HCT116 (cell line): ENCODE data around the gene CDC42EP5. TPM values are rescaled to one million over a fixed set of nuclear protein-coding genes. Genes with fewer than 3 reads are reported as not detected.

Experiments
- ATAC-seq: fragments of 200-7000 bp; cut with Tn5 transposase; 2 replicates; pipeline ENCODE4 v1.9.1; 2020; ENCODE audit warnings: mild to moderate bottlenecking, moderate library complexity
- BruUV-seq: library from RNA; stranded (reverse); fragments of 400-500 nt; replicated peaks from 2 replicates; lab custom pipeline; 2021; lab: Mats Ljungman, UMichigan
- CTCF ChIA-PET: fragments of 300-600 bp; sonication (Branson Sonifier 250); formaldehyde crosslinking; loops from one replicate; lab custom pipeline; 2021; ENCODE audit warnings: antibody characterized with exemption; lab: Charles Lee
- POLR2A ChIA-PET: fragments of 300-600, 350-600 bp; sonication (Branson Sonifier 250); formaldehyde crosslinking; loops from one replicate; lab custom pipeline; 2021; ENCODE audit warnings: antibody characterized with exemption; lab: Charles Lee
- RAD21 ChIA-PET, 2 experiments: fragments of 300-600 bp; sonication (Branson Sonifier 250); formaldehyde crosslinking; loops; one replicate each; lab custom pipeline; 2023; ENCODE audit warnings: low total read pairs in 2 of 2; ENCODE audit not compliant: uncharacterized antibody in 2 of 2, unreplicated experiment in 2 of 2, low non-redundant PET in 1 of 2; lab: Charles Lee
- DNase-seq: peaks from one replicate; pipeline ENCODE4 v3.0.0-alpha.2; 2010; ENCODE audit warnings: low read depth, low spot score
- H2AFZ ChIP-seq: fragments of 200-600 bp; shearing (Covaris generic), sonication (generic); 2 replicates; pipeline ENCODE4 v1.6.1; 2017; ENCODE audit warnings: low read depth, mixed run types, mixed read lengths, antibody characterized with exemption, low read length; ENCODE audit not compliant: poor library complexity, severe bottlenecking
- H3K27ac ChIP-seq: 2 replicates; pipeline ENCODE4 v1.5.1; 2012; ENCODE audit warnings: low read depth, low read length
- H3K27me3 ChIP-seq: fragments of 200-600 bp; sonication (generic); 2 replicates; pipeline ENCODE4 v1.6.1; 2016; ENCODE audit warnings: mixed run types, low read length, mixed read lengths; ENCODE audit not compliant: insufficient read depth
- H3K36me3 ChIP-seq, 2 experiments: fragments of 200-500 bp in 1 of 2; fragments of 200-600 bp in 1 of 2; sonication (Bioruptor generic) in 1 of 2; sonication (generic) in 1 of 2; 2 replicates each; pipeline versions ENCODE4 v1.5.1 to v1.6.1; 2014 to 2016; ENCODE audit warnings: low read length in 2 of 2, inconsistent platforms in 1 of 2, mixed read lengths in 1 of 2, mixed run types in 1 of 2; ENCODE audit not compliant: insufficient read depth in 2 of 2, control insufficient read depth in 1 of 2
- H3K4me1 ChIP-seq, 2 experiments: fragments of 200-600 bp in 1 of 2; sonication (generic) in 1 of 2; 2 replicates each; pipeline versions ENCODE4 v1.5.1 to v1.6.1; 2012 to 2017; ENCODE audit warnings: low read length in 2 of 2, inconsistent platforms in 1 of 2, mild to moderate bottlenecking in 1 of 2, mixed read lengths in 1 of 2, mixed run types in 1 of 2, moderate library complexity in 1 of 2; ENCODE audit not compliant: insufficient read depth in 2 of 2, control insufficient read depth in 1 of 2
- H3K4me2 ChIP-seq: fragments of 200-600 bp; sonication (generic); 2 replicates; pipeline ENCODE4 v1.6.1; 2017; ENCODE audit warnings: mixed run types, low read length, mixed read lengths
- H3K4me3 ChIP-seq, 2 experiments: fragments of 200-600 bp in 1 of 2; sonication (generic) in 1 of 2; replicated peaks in 1 of 2; 2 replicates each; pipeline ENCODE4 v1.5.1; 2011 to 2016; ENCODE audit warnings: low read length in 2 of 2, control low read depth in 1 of 2, low read depth in 1 of 2, mild to moderate bottlenecking in 1 of 2, mixed read lengths in 1 of 2, mixed run types in 1 of 2
- H3K79me2 ChIP-seq: fragments of 200-600 bp; sonication (generic); 2 replicates; pipeline ENCODE4 v1.6.1; 2017; ENCODE audit warnings: mild to moderate bottlenecking, mixed run types, low read length, moderate library complexity, mixed read lengths; ENCODE audit not compliant: insufficient read depth
- H3K9ac ChIP-seq: fragments of 200-600 bp; sonication (generic); 2 replicates; pipeline ENCODE4 v1.6.1; 2016; ENCODE audit warnings: low read length, mixed read lengths
- H3K9me2 ChIP-seq: fragments of 200-600 bp; sonication (generic), shearing (Covaris generic); 2 replicates; pipeline ENCODE4 v1.6.1; 2017; ENCODE audit warnings: mixed run types, mild to moderate bottlenecking, moderate library complexity; ENCODE audit not compliant: insufficient read depth
- H3K9me3 ChIP-seq, 2 experiments: fragments of 200-500 bp in 1 of 2; fragments of 200-600 bp in 1 of 2; sonication (Bioruptor generic) in 1 of 2; sonication (generic) in 1 of 2; 2 replicates each; pipeline ENCODE4 v1.6.1; 2014 to 2017; ENCODE audit warnings: low read length in 2 of 2, mixed read lengths in 2 of 2, inconsistent platforms in 1 of 2, low read depth in 1 of 2, mild to moderate bottlenecking in 1 of 2, mixed run types in 1 of 2, moderate library complexity in 1 of 2; ENCODE audit not compliant: control insufficient read depth in 1 of 2, insufficient read depth in 1 of 2
- H4K20me1 ChIP-seq: fragments of 200-600 bp; sonication (generic), shearing (Covaris generic); 2 replicates; pipeline ENCODE4 v1.6.1; 2017; ENCODE audit warnings: mixed run types, mild to moderate bottlenecking, moderate library complexity; ENCODE audit not compliant: insufficient read depth
- CEBPB ChIP-seq: IDR thresholded peaks from 2 replicates; pipeline ENCODE4 v1.6.1; 2012; ENCODE audit warnings: low read depth
- EGR1 ChIP-seq: IDR thresholded peaks from 2 replicates; pipeline ENCODE4 v1.6.1; 2012; ENCODE audit warnings: low read depth
- ELF1 ChIP-seq: IDR thresholded peaks from 2 replicates; pipeline ENCODE4 v1.6.1; 2012; ENCODE audit warnings: low read depth, borderline replicate concordance
- FOSL1 ChIP-seq: IDR thresholded peaks from 2 replicates; pipeline ENCODE4 v1.6.1; 2012; ENCODE audit warnings: low read depth
- JUND ChIP-seq: IDR thresholded peaks from 2 replicates; pipeline ENCODE4 v1.6.1; 2012
- POLR2A ChIP-seq: IDR thresholded peaks from 2 replicates; pipeline ENCODE4 v1.7.0; 2011; ENCODE audit warnings: borderline replicate concordance; ENCODE audit not compliant: insufficient read depth, insufficient read length; ENCODE audit errors: extremely low read depth
- POLR2AphosphoS5 ChIP-seq: IDR thresholded peaks from 2 replicates; pipeline ENCODE4 v1.6.1; 2011; ENCODE audit warnings: mild to moderate bottlenecking, low read depth, low read length, moderate library complexity
- SIN3A ChIP-seq: IDR thresholded peaks from 2 replicates; pipeline ENCODE4 v1.6.1; 2012; ENCODE audit warnings: low read depth
- SP1 ChIP-seq: IDR thresholded peaks from 2 replicates; pipeline ENCODE4 v1.6.1; 2012; ENCODE audit warnings: low read depth
- YY1 ChIP-seq: IDR thresholded peaks from 2 replicates; pipeline ENCODE4 v1.6.1; 2011; ENCODE audit warnings: low read length, low read depth, moderate library complexity, mild to moderate bottlenecking; ENCODE audit not compliant: insufficient replicate concordance; ENCODE audit errors: extremely low read depth
- ZFX ChIP-seq: fragments of 450-650 bp; IDR thresholded peaks from 2 replicates; pipeline ENCODE4 v1.6.1; 2017
- ZNF274 ChIP-seq: fragments of 200-500 bp; sonication (Bioruptor generic); IDR thresholded peaks from 2 replicates; pipeline ENCODE4 v1.6.1; 2014; ENCODE audit warnings: mild to moderate bottlenecking, low read depth, low read length, inconsistent platforms
- intact Hi-C: fragments of 100-400 bp; cut with micrococcal nuclease; formaldehyde crosslinking; loops from 2 replicates; pipeline ENCODE4 v1.10.0; 2022
- total RNA-seq: library from RNA; stranded (reverse); gene quantifications from one replicate; pipeline ENCODE4 v1.2.1, GENCODE V29; 2021; ENCODE audit not compliant: unreplicated experiment
- TF ChIP-seq, protein P1 (sequence below), 3 experiments: fragments of 200-600 bp in 1 of 3; sonication (generic) in 1 of 3; IDR thresholded peaks in 2 of 3; conservative IDR thresholded peaks in 1 of 3; 2 replicates each; pipeline ENCODE4 v1.5.1; 2012 to 2017; ENCODE audit warnings: low read depth in 2 of 3, low read length in 2 of 3, antibody characterized with exemption in 1 of 3, borderline replicate concordance in 1 of 3, control low read depth in 1 of 3, mild to moderate bottlenecking in 1 of 3, mixed read lengths in 1 of 3, mixed run types in 1 of 3, moderate library complexity in 1 of 3; ENCODE audit not compliant: insufficient read depth in 1 of 3
- TF ChIP-seq, protein P2 (sequence below): IDR thresholded peaks from 2 replicates; pipeline ENCODE4 v1.6.1; 2011; ENCODE audit warnings: mild to moderate bottlenecking, low read length, moderate library complexity; ENCODE audit not compliant: insufficient replicate concordance; ENCODE audit errors: extremely low read depth
- TF ChIP-seq, protein P3 (sequence below): IDR thresholded peaks from 2 replicates; pipeline ENCODE4 v1.6.1; 2012

CDC42EP5 gene
- total RNA-seq, 1 experiment from 2014 or later = 0.64 TPM

DNA sequence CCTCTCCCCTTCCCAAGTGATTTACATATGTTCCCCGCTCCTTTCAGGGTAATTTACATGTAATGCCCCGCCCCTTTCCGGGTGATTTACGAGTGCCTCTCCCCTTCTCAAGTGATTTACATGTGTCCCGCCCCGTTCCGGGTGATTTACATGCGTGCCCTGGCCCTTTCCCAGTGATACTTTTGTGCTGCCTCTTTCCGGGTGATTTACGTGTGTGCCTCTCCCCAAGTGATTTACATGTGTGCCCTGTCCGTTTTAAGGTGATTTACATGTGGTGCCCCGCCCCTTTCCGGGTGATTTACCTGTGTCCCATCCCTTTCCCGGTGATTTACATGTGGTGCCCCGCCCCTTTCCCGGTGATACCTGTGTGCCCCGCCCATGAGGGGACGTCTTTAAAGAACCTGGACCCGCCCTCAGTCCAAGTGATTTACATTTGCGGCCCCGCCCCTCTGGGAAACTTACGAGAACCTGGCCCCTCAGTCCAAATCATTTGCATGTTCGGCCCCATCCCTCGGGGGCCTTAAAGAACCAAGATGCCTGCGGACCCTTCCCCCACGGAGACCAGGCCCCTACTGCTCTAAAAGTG lies 9.0 kb downstream of the CDC42EP5 start:
- Histone ChIP-seq H3K9ac (peak overlapping the region; percentile 96), H3K36me3 (peaks cover 12% of the 10 kb centered on the region in 2 experiments; a peak in 3 of 4 replicates), H3K4me1 (peaks cover 7 to 26% of the 10 kb centered on the region in 2 experiments; a peak in 3 of 4 replicates), H3K27ac (peak overlapping the region; percentile 99), H3K9me3 (no peaks in the 10 kb centered on the region), H3K4me3 (peak overlapping the region; percentile 50 to 83), H3K9me2 (no peaks in the 10 kb centered on the region), H3K27me3 (no peaks in the 10 kb centered on the region), H3K79me2 (peaks cover 32% of the 10 kb centered on the region), H4K20me1 (no peaks in the 10 kb centered on the region), H2AFZ (no peak overlapping the region), H3K4me2 (peak overlapping the region; percentile 97)
- ATAC-seq = peak; percentile 66
- POLR2A ChIA-PET = interaction anchor here (0.6 to 2.3 kb wide), 9 partner anchors 9 to 626 kb away, joined by 3 to 17 read pairs (median 5); partner anchors contain the start of genes CDC42EP5 and LENG8
- no TSS peak for BruUV-seq
- peak; percentile 97 for DNase-seq
- intact Hi-C loops = no loop called here
- CTCF ChIA-PET = interaction anchor here (1.0 to 1.6 kb wide), 2 partner anchors 14 to 15 kb away, joined by 5 to 8 read pairs; partner anchors contain the start of gene LENG8
- no peak for TF ChIP-seq POLR2A
- TF ChIP-seq ZNF274 = no peak
- no peak for TF ChIP-seq JUND
- TF ChIP-seq ELF1 = no peak
- no peak for TF ChIP-seq SIN3A
- no peak for TF ChIP-seq YY1
- no peak for TF ChIP-seq ZFX
- TF ChIP-seq SP1 = peak; percentile 32; the same call in 1 of the 2 replicates
- RAD21 ChIA-PET = no interaction called here

DNA sequence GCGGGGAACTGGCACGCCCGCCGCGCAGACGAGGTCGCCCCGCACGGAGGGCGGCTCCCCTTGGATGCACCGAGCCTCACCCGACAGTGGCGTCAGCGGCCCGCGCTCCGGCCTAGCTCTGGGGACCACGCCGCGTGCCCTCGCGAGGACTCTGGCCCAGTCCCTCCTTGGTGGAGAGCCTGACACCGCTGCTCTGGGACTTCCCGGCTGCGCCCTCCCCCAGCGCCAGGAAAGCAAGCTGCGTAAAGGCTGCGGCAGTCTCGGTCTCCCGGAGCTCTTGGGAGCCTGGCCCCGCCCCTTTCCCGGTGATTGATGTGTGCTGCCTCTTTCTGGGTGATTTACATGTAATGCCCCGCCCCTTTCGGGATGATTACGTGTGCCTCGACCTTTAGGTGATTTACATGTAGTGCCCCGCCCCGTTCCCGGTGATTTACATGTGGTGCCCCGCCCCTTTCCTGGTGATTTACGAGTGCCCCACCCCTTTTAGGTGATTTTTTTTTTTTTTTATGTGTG lies 9.5 kb downstream of the CDC42EP5 start, which contains the start of gene LENG9:
LENG9 (minus strand) TSS at position 248 of the 513 bp plus-strand sequence. CDS start 252 bp downstream, outside the sequence.
- CTCF ChIA-PET = interaction anchor here (1.0 to 1.6 kb wide), 2 partner anchors 14 to 15 kb away, joined by 5 to 8 read pairs; partner anchors contain the start of gene LENG8
- peak; percentile 60 for ATAC-seq
- H3K36me3 ChIP-seq = peaks cover 15 to 17% of the 10 kb centered on the region in 2 experiments; a peak in 3 of 4 replicates
- no peak for TF ChIP-seq ZNF274
- peak; percentile 96 for TF ChIP-seq POLR2AphosphoS5
- TF ChIP-seq ZFX = peak; percentile 91
- TF ChIP-seq, protein P1, sequence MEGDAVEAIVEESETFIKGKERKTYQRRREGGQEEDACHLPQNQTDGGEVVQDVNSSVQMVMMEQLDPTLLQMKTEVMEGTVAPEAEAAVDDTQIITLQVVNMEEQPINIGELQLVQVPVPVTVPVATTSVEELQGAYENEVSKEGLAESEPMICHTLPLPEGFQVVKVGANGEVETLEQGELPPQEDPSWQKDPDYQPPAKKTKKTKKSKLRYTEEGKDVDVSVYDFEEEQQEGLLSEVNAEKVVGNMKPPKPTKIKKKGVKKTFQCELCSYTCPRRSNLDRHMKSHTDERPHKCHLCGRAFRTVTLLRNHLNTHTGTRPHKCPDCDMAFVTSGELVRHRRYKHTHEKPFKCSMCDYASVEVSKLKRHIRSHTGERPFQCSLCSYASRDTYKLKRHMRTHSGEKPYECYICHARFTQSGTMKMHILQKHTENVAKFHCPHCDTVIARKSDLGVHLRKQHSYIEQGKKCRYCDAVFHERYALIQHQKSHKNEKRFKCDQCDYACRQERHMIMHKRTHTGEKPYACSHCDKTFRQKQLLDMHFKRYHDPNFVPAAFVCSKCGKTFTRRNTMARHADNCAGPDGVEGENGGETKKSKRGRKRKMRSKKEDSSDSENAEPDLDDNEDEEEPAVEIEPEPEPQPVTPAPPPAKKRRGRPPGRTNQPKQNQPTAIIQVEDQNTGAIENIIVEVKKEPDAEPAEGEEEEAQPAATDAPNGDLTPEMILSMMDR (IDR thresholded peaks at IDR 0.05 in 2 of 3, conservative IDR thresholded peaks at IDR 0.05 in 1 of 3; ENCODE audit: borderline replicate concordance in 1 of 3, insufficient read depth in 1 of 3, low read depth in 2 of 3, low read length in 2 of 3) = no peak
- no peak for TF ChIP-seq CEBPB
- no peak for TF ChIP-seq YY1
- no peak for TF ChIP-seq EGR1
- TF ChIP-seq, protein P2, sequence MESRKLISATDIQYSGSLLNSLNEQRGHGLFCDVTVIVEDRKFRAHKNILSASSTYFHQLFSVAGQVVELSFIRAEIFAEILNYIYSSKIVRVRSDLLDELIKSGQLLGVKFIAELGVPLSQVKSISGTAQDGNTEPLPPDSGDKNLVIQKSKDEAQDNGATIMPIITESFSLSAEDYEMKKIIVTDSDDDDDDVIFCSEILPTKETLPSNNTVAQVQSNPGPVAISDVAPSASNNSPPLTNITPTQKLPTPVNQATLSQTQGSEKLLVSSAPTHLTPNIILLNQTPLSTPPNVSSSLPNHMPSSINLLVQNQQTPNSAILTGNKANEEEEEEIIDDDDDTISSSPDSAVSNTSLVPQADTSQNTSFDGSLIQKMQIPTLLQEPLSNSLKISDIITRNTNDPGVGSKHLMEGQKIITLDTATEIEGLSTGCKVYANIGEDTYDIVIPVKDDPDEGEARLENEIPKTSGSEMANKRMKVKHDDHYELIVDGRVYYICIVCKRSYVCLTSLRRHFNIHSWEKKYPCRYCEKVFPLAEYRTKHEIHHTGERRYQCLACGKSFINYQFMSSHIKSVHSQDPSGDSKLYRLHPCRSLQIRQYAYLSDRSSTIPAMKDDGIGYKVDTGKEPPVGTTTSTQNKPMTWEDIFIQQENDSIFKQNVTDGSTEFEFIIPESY = no peak
- no peak for TF ChIP-seq FOSL1
- TF ChIP-seq, protein P3, sequence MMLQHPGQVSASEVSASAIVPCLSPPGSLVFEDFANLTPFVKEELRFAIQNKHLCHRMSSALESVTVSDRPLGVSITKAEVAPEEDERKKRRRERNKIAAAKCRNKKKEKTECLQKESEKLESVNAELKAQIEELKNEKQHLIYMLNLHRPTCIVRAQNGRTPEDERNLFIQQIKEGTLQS = no peak

More for the DNA sequence above, 9.5 kb downstream of the CDC42EP5 start, which contains the start of gene LENG9:
- peak within 1 kb of the TSS; percentile 97 for H3K4me2 ChIP-seq
- H3K27me3 ChIP-seq = no peaks in the 10 kb centered on the region
- H3K9ac ChIP-seq = peak within 1 kb of the TSS; percentile 96
- ChIA-PET POLR2A (interaction anchor here (0.6 to 1.9 kb wide), 8 partner anchors 9 to 626 kb away, joined by 3 to 17 read pairs (median 4); partner anchors contain the start of genes CDC42EP5 and LENG8), RAD21 (no interaction called here)
- peak; percentile 99 for DNase-seq
- no peaks in the 10 kb centered on the region for H3K9me2 ChIP-seq
- peak within 1 kb of the TSS; percentile 99 for H3K27ac ChIP-seq
- no peaks in the 10 kb centered on the region for H4K20me1 ChIP-seq
- no peaks in the 10 kb centered on the region for H3K9me3 ChIP-seq
- H3K4me3 ChIP-seq = peak within 1 kb of the TSS; percentile 61 to 83
- intact Hi-C loops = loop anchor here (1.0 kb wide), 1 partner anchor 14 kb away; the partner anchor contains the start of gene LENG8
- peaks cover 7 to 26% of the 10 kb centered on the region in 2 experiments; a peak in 3 of 4 replicates for H3K4me1 ChIP-seq
- no peak within 1 kb of the TSS for H2AFZ ChIP-seq
- peaks cover 38% of the 10 kb centered on the region for H3K79me2 ChIP-seq
- no TSS peak for BruUV-seq
